Upper lobe of left lung (tissue), 6 donors: ENCODE results near the gene SATB1. TPM values are rescaled to one million over a fixed set of nuclear protein-coding genes. Genes with fewer than 3 reads are reported as not detected.

ENCODE experiments used
- ATAC-seq, 2 donors: fragments of 200-7000 bp; cut with Tn5 transposase; one replicate each; pipeline ENCODE4 v1.9.1; 2022; ENCODE audit warnings: mild to moderate bottlenecking in 2 of 2, moderate library complexity in 2 of 2; ENCODE audit not compliant: low FRiP score in 2 of 2
- DNase-seq, 2 donors: peaks; one replicate each; pipeline ENCODE4 v3.0.0-alpha.2; 2019 to 2020
- H3K27ac ChIP-seq, 4 donors: fragments of 200-600 bp; sonication (generic); one replicate each; pipeline ENCODE4 v1.5.1; 2016 to 2019
- H3K27me3 ChIP-seq, 4 donors: fragments of 200-600 bp; sonication (generic); one replicate each; pipeline ENCODE4 v1.5.1; 2017 to 2019
- H3K36me3 ChIP-seq, 4 donors: fragments of 200-600 bp; sonication (generic); one replicate each; pipeline ENCODE4 v1.5.1; 2016 to 2019
- H3K4me1 ChIP-seq, 4 donors: fragments of 200-600 bp; sonication (generic); one replicate each; pipeline ENCODE4 v1.5.1; 2018 to 2019
- H3K4me3 ChIP-seq, 4 donors: fragments of 200-600 bp; sonication (generic); one replicate each; pipeline ENCODE4 v1.5.1; 2017 to 2019; ENCODE audit warnings: mild to moderate bottlenecking in 2 of 4, moderate library complexity in 1 of 4
- H3K9me3 ChIP-seq, 4 donors: fragments of 200-600 bp; sonication (generic); one replicate each; pipeline ENCODE4 v1.5.1; 2018 to 2019
- CTCF ChIP-seq, 6 experiments: fragments of 450-650 bp in 4 of 6; fragments of 200-600 bp in 2 of 6; sonication (generic) in 2 of 6; IDR thresholded peaks; one replicate each; pipeline ENCODE4 v1.5.1; 2016 to 2019; ENCODE audit warnings: antibody characterized with exemption in 6 of 6
- EP300 ChIP-seq, 4 donors: sonication (generic); formaldehyde crosslinking; IDR thresholded peaks; one replicate each; pipeline ENCODE4 v1.5.1; 2017; ENCODE audit warnings: antibody characterized with exemption in 4 of 4, control low read depth in 2 of 4
- POLR2A ChIP-seq, 4 donors: fragments of 450-650 bp; IDR thresholded peaks; one replicate each; pipeline ENCODE4 v1.5.1; 2016 to 2017; ENCODE audit warnings: antibody characterized with exemption in 4 of 4, mild to moderate bottlenecking in 2 of 4
- POLR2AphosphoS5 ChIP-seq, 2 donors: sonication (generic); formaldehyde crosslinking; IDR thresholded peaks; one replicate each; pipeline ENCODE4 v1.5.1; 2017; ENCODE audit warnings: antibody characterized with exemption in 2 of 2
- WGBS, 2 donors: methylation state at CpG; one replicate each; pipeline ENCODE4 v1.1.5; 2017 to 2018; 5-methylcytosine and 5-hydroxymethylcytosine counted together
- total RNA-seq, 6 donors: library from RNA; depleted of rRNA in 4 of 6; stranded (reverse); fragments of >200 nt in 4 of 6; gene quantifications; one replicate each; pipeline versions ENCODE4 v1.1.0 to v1.2.1, GENCODE V29; 2016 to 2021
- donor health status: DM: no; HTN: no; CAD: no; lungs with moderate emphysema.
- donor health status: DM: no; HTN: yes; CAD: no; lungs with severe emphysema.

SATB1 gene
- total RNA-seq, 6 donors from 2014 or later: 25.4 to 80.7 (median 45.0) TPM

- DNase-seq (no peak), ATAC-seq (no peak)
- peaks cover 0 to 43% (median 7%) of the 10 kb centered on the region in 4 donors for H3K36me3 ChIP-seq
- H3K9me3 ChIP-seq: no peaks in the 10 kb centered on the region
- TF ChIP-seq POLR2A (IDR thresholded peaks at IDR 0.05): no peak
- no peak for TF ChIP-seq POLR2AphosphoS5 (IDR thresholded peaks at IDR 0.05)
- no peak for TF ChIP-seq CTCF (IDR thresholded peaks at IDR 0.05)
- no peak for TF ChIP-seq EP300 (IDR thresholded peaks at IDR 0.05)
- no peaks in the 10 kb centered on the region for H3K4me1 ChIP-seq
- no peaks in the 10 kb centered on the region for H3K27me3 ChIP-seq
- H3K4me3 ChIP-seq: no peak overlapping the region
- no peak overlapping the region for H3K27ac ChIP-seq
Measured at GRCh38 chr3:18412684-18413083, 12.5 kb downstream of the SATB1 start.

GRCh38 chr3:18411541-18411940 is 13.6 kb downstream of the SATB1 start:
- no peak for ATAC-seq
- Histone ChIP-seq H3K36me3 (peaks cover 0 to 38% (median 7%) of the 10 kb centered on the region in 4 donors), H3K4me1 (no peaks in the 10 kb centered on the region), H3K4me3 (no peak overlapping the region), H3K27ac (no peak overlapping the region), H3K27me3 (no peaks in the 10 kb centered on the region), H3K9me3 (no peaks in the 10 kb centered on the region)
- WGBS, 2 donors: 83% methylated on average over 2 of the region's 2 CpGs
- no peak for TF ChIP-seq POLR2AphosphoS5 (IDR thresholded peaks at IDR 0.05)
- TF ChIP-seq POLR2A (IDR thresholded peaks at IDR 0.05): no peak
- TF ChIP-seq EP300 (IDR thresholded peaks at IDR 0.05): no peak
- TF ChIP-seq CTCF (IDR thresholded peaks at IDR 0.05): no peak
- DNase-seq: no peak

GRCh38 chr3:18410205-18410604 is 14.9 kb downstream of the SATB1 start:
- no peak for ATAC-seq

GRCh38 chr3:18409266-18409665 is 15.9 kb downstream of the SATB1 start:
- no peak for ATAC-seq
- Histone ChIP-seq H3K27me3 (no peaks in the 10 kb centered on the region), H3K4me3 (no peak overlapping the region), H3K9me3 (no peaks in the 10 kb centered on the region), H3K27ac (no peak overlapping the region), H3K36me3 (peaks cover 0 to 16% (median 0%) of the 10 kb centered on the region in 4 donors), H3K4me1 (no peaks in the 10 kb centered on the region)
- 83 to 87% methylated on average over 2 of the region's 2 CpGs for WGBS, 2 donors
- no peak for TF ChIP-seq POLR2AphosphoS5 (IDR thresholded peaks at IDR 0.05)
- no peak for TF ChIP-seq CTCF (IDR thresholded peaks at IDR 0.05)
- TF ChIP-seq EP300 (IDR thresholded peaks at IDR 0.05): no peak
- TF ChIP-seq POLR2A (IDR thresholded peaks at IDR 0.05): no peak
- no peak for DNase-seq

More at GRCh38 chr3:18410205-18410604, 14.9 kb downstream of the SATB1 start:
- no peak for TF ChIP-seq EP300 (IDR thresholded peaks at IDR 0.05)
- TF ChIP-seq POLR2AphosphoS5 (IDR thresholded peaks at IDR 0.05): no peak
- TF ChIP-seq POLR2A (IDR thresholded peaks at IDR 0.05): no peak
- TF ChIP-seq CTCF (IDR thresholded peaks at IDR 0.05): no peak
- Histone ChIP-seq H3K4me1 (no peaks in the 10 kb centered on the region), H3K36me3 (peaks cover 0 to 25% (median 4%) of the 10 kb centered on the region in 4 donors), H3K27me3 (no peaks in the 10 kb centered on the region), H3K4me3 (no peak overlapping the region), H3K9me3 (no peaks in the 10 kb centered on the region), H3K27ac (no peak overlapping the region)
- no peak for DNase-seq
- WGBS, 2 donors: 79% methylated on average over 6 of the region's 6 CpGs

- Histone ChIP-seq H3K36me3 (no peaks in the 10 kb centered on the region), H3K4me3 (no peak overlapping the region), H3K27me3 (no peaks in the 10 kb centered on the region), H3K9me3 (no peaks in the 10 kb centered on the region), H3K4me1 (no peaks in the 10 kb centered on the region), H3K27ac (no peak overlapping the region)
- whole genome bisulfite sequencing, 2 donors: 45 to 66% methylated on average over 3 of the region's 3 CpGs
- ATAC-seq (no peak), DNase-seq (no peak)
- no peak for TF ChIP-seq POLR2AphosphoS5 (IDR thresholded peaks at IDR 0.05)
- no peak for TF ChIP-seq POLR2A (IDR thresholded peaks at IDR 0.05)
- no peak for TF ChIP-seq CTCF (IDR thresholded peaks at IDR 0.05)
- TF ChIP-seq EP300 (IDR thresholded peaks at IDR 0.05): no peak
Measured at GRCh38 chr3:18405141-18405540, 20.0 kb downstream of the SATB1 start.
